Stimulated activated CD4-positive, alpha-beta T cell treated with anti-CD3 and anti-CD28 coated beads, Interleukin-4, amount 100 ng/mL, for 24 hours (primary cell): ENCODE results near the gene CERS1.
A peak's percentile ranks its signal among the peaks of the same experiment; 100 is the strongest.

Experiments
- DNase-seq: peaks from one replicate; pipeline ENCODE4 v3.0.0-alpha.2; 2020

Gene CERS1

GRCh38 chr19:18832306-18833140 lies 63.4 kb downstream of the CERS1 start:
- peak; percentile 30 for DNase-seq

GRCh38 chr19:18831524-18832305 lies 64.2 kb downstream of the CERS1 start, which contains the start of gene UPF1:
Gene UPF1, plus strand, starts transcription at chr19:18831959. Its CDS starts 251 bp downstream, at chr19:18832210.
- peak; percentile 97 for DNase-seq

- DNase-seq = no peak
Observed at GRCh38 chr19:18830488-18830887, 65.5 kb downstream of the CERS1 start.

- DNase-seq = no peak
Observed at GRCh38 chr19:18828786-18829185, 67.2 kb downstream of the CERS1 start.
